Stimulated activated effector memory CD8-positive, alpha-beta T cell treated with anti-CD3 and anti-CD28 coated beads, Interleukin-12 subunit alpha, Interleukin-12 subunit beta, amount 100 ng/mL, for 72 hours (primary cell): Measurements from ENCODE around the gene MZF1.

Experiments used
- ATAC-seq: fragments of 150-1000 bp; cut with Tn5 transposase; 2 replicates; pipeline ENCODE4 v1.10.0; 2021
- DNase-seq, 2 donors: peaks; one replicate each; pipeline ENCODE4 v3.0.0; 2021 to 2022; ENCODE audit warnings: low spot score in 2 of 2
- H3K27ac Mint-ChIP-seq: one replicate; pipeline ENCODE4 v1.8.0; 2022; ENCODE audit warnings: mild to moderate bottlenecking, mixed read lengths
- H3K36me3 Mint-ChIP-seq: one replicate; pipeline ENCODE4 v1.8.0; 2022; ENCODE audit warnings: mild to moderate bottlenecking, mixed read lengths
- H3K4me1 Mint-ChIP-seq: one replicate; pipeline ENCODE4 v1.8.0; 2022; ENCODE audit warnings: mixed read lengths
- H3K4me3 Mint-ChIP-seq: one replicate; pipeline ENCODE4 v1.8.0; 2022; ENCODE audit warnings: mild to moderate bottlenecking, mixed read lengths
- H3K9me3 Mint-ChIP-seq: one replicate; pipeline ENCODE4 v1.8.0; 2022; ENCODE audit warnings: mixed read lengths

MZF1 gene

DNA sequence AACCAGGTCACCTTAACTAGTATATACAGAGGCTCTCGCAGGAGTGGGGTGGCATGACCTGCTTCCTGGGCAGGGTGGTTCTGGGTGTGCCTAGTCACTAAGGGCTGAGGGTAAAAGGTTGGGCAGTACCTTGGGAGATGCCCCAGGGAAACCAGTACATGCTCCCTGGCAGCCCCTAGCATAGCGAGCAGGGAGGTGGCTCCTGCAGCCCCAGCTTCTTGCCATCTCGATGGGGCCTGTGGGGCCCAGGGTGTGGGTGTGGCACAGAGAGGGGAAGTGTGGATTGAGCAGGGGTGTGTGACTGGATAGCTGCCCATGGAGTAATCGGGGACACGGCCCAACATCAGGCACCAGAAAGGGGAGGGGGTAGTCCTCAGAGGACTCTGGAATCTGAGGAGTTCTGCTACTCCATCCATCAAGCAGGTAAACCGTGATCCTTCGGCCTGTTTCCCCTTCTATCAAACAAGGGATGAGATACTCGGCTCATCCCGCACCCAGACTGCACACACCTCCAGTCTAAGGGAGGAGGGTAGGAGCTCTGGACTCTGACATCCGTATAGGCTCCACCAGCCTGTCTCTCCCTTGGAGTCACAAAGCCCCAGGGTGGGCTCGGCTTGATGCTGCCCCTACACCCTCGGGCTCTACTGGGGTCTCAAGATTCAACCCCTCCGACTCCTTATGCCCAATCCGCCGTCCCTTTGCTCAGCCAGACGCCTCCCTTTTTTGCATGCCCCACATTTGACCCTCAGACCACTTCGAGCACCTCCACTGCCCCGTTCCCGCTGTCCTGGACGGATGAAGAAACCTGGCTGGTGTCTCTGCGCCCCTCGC lies 54.7 kb downstream of the MZF1 start:
- Mint-ChIP-seq H3K4me3 (peak overlapping the region; percentile 98), H3K27ac (peak overlapping the region; percentile 99), H3K36me3 (peaks cover 52% of the 10 kb centered on the region), H3K4me1 (peaks cover 61% of the 10 kb centered on the region), H3K9me3 (no peaks in the 10 kb centered on the region)
- ATAC-seq (no peak), DNase-seq (no peak)

- Mint-ChIP-seq H3K4me3 (peak overlapping the region; percentile 98), H3K4me1 (peaks cover 69% of the 10 kb centered on the region), H3K9me3 (no peaks in the 10 kb centered on the region), H3K27ac (peak overlapping the region; percentile 99), H3K36me3 (peaks cover 60% of the 10 kb centered on the region)
- DNase-seq = no peak
- ATAC-seq = no peak
These were observed 55.9 kb downstream of the MZF1 start for GRCh38 chr19:58516964-58517833.

- H3K9me3 Mint-ChIP-seq = no peaks in the 10 kb centered on the region
These were observed 56.8 kb downstream of the MZF1 start for GRCh38 chr19:58516246-58516836.

DNA sequence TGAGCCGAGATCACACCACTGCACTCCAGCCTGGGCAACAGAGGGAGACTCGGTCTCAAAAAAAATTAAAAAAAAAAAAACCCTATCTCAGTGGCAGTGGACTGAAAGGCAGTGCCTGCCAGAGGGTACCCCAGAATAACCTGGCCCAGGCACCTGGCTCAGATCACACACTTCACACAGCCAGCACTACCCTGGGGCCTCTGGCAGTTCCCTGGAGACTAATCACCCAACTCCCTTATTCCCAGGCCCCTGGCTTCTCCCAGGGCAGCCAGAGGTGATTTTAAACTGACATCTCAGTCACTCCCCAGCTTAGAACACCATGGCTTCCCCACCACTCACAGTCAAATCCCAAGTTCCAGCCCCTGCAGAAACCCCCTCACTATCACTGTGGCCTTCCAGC lies 57.9 kb downstream of the MZF1 start:
- DNase-seq (no peak), ATAC-seq (no peak)
- peaks cover 65% of the 10 kb centered on the region for H3K4me1 Mint-ChIP-seq
- H3K36me3 Mint-ChIP-seq = peaks cover 64% of the 10 kb centered on the region
- peak overlapping the region; percentile 54 for H3K27ac Mint-ChIP-seq
- H3K4me3 Mint-ChIP-seq = peak overlapping the region; percentile 82
- no peaks in the 10 kb centered on the region for H3K9me3 Mint-ChIP-seq

More at GRCh38 chr19:58516246-58516836, 56.8 kb downstream of the MZF1 start:
- Mint-ChIP-seq H3K36me3 (peaks cover 64% of the 10 kb centered on the region), H3K27ac (peak overlapping the region; percentile 54), H3K4me1 (peaks cover 69% of the 10 kb centered on the region), H3K4me3 (peak overlapping the region; percentile 82)
- DNase-seq (no peak), ATAC-seq (no peak)

GRCh38 chr19:58514564-58515022 lies 58.5 kb downstream of the MZF1 start:
- DNase-seq (no peak), ATAC-seq (no peak)
- H3K27ac Mint-ChIP-seq = peak overlapping the region; percentile 86
- H3K9me3 Mint-ChIP-seq = no peaks in the 10 kb centered on the region
- peaks cover 58% of the 10 kb centered on the region for H3K4me1 Mint-ChIP-seq
- H3K4me3 Mint-ChIP-seq = peak overlapping the region; percentile 82
- peaks cover 57% of the 10 kb centered on the region for H3K36me3 Mint-ChIP-seq

DNA sequence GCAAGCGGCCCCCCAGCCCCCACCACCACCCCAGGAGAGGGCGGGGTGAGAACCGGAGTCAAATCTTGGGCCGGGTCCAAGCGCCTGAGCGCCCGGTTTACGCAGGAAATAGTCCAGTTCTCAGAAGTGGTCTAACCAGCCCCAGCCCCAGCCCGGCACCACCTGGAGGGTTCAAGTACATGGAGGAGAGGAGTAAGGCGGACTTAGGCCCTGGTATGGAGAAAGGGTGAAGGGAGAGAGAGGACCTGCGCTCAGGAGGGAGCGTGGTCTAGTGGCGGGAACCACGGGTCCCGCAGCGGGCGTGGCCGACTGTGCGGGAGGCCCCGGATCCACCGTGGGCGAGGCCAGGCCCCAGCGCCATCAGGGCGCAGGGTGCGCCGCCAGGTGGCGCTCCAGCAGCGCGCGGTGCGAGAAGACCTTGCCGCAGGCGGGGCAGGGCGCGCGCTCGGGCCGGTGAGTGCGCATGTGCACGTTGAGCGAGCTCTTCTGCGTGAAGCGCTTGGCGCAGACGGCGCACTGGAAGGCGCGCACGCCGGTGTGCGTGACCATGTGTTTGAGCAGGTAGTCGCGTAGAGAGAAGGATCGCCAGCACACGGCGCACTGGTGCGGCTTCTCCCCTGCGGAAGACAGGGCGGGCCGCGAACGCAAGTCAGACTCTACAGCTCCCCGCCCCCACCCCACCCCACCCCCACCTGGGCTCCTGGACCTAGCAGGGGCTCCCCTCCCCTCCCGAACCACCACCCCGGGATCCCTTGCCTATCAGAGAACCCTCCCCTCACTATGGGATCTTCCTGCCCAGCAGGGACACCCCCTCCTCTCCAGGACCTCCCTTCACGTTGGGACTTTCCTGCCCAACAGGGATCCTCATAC lies 59.2 kb downstream of the MZF1 start:
- H3K36me3 Mint-ChIP-seq = peaks cover 50% of the 10 kb centered on the region
- H3K9me3 Mint-ChIP-seq = no peaks in the 10 kb centered on the region
- DNase-seq (peak; percentile 96 to 98), ATAC-seq (peak; percentile 93)
- H3K4me1 Mint-ChIP-seq = peaks cover 51% of the 10 kb centered on the region
- H3K27ac Mint-ChIP-seq = peak overlapping the region; percentile 86
- H3K4me3 Mint-ChIP-seq = peak overlapping the region; percentile 82

- peak overlapping the region; percentile 82 for H3K4me3 Mint-ChIP-seq
- H3K9me3 Mint-ChIP-seq = no peaks in the 10 kb centered on the region
- H3K27ac Mint-ChIP-seq = peak overlapping the region; percentile 86
- peaks cover 44% of the 10 kb centered on the region for H3K4me1 Mint-ChIP-seq
- H3K36me3 Mint-ChIP-seq = peaks cover 47% of the 10 kb centered on the region
- DNase-seq (no peak), ATAC-seq (peak; percentile 1)
These were observed 59.9 kb downstream of the MZF1 start for GRCh38 chr19:58513213-58513693.
